HG02970 (cell line): ENCODE results near the gene GALNT17.
"Not testable (repeated sequence)": the region's sequence is repeated elsewhere in the genome, so short reads cannot be mapped to it uniquely, and the experiment has no call there.

Source experiments
- ATAC-seq: cut with Tn5 transposase; IDR thresholded peaks from one replicate; pipeline ENCODE4 v1.9.1; 2021; ENCODE audit warnings: mild to moderate bottlenecking, moderate library complexity, moderate number of reproducible peaks; ENCODE audit not compliant: unreplicated experiment, low FRiP score

The GALNT17 gene

DNA sequence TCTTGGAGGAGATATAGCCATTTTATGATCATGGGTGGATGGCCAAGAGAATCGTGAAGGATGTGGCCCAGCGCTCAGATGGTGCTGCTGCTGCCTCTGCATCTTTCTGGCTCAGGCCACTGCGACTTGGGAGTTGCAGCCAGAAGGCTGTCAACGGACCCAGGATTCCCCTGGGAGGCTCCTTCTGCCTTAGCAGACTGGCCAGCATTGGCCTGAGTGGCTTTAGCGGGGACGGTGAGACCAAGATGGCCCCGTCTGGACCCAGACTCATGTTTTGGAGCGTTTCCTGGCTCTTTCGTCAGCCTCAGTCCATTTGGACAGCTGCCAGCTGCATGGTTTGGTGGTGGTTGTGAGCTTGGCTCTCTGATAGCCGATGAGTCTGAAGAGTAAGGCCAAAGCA, 97.2 kb downstream of the GALNT17 start:
- no peak for ATAC-seq

DNA sequence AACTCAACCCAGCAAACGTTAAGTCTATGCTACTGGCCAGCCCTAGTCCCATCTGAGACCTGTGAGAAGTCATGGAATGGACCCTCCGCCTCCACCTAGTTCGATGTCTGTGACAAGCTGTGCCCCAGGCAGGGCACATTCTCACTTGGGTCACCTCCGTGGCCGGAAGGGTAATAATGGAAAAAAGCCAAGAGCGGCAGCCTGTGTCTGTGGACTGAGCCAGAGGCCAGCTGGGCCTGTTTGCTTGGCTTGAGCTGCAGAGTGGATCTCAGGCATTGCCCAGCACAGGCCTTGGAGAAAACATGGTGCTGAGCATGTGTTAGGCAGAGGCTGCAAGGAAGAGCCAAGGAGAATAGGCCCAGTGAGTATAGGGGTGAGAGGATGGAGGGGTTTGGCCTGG, 97.8 kb downstream of the GALNT17 start:
- no peak for ATAC-seq

DNA sequence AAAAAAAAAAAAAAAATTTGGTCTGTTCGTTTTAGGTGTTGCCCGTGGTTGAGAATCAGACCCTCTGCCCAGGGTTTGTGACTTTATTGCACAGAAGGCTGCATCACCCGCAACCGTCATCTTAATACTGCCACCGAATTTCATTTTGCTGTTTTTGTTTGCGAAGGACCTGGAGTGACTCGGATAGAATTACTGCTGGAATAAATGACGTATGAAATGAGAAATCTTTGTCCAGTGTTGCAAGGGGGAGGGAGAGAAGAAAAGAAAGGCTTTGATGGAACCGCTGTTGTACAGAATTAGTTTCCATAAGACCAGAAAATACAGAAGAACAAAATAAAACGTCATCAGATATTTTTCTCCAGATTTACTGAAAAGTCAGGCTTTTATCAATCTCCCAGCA, 103.3 kb downstream of the GALNT17 start:
- no peak for ATAC-seq

DNA sequence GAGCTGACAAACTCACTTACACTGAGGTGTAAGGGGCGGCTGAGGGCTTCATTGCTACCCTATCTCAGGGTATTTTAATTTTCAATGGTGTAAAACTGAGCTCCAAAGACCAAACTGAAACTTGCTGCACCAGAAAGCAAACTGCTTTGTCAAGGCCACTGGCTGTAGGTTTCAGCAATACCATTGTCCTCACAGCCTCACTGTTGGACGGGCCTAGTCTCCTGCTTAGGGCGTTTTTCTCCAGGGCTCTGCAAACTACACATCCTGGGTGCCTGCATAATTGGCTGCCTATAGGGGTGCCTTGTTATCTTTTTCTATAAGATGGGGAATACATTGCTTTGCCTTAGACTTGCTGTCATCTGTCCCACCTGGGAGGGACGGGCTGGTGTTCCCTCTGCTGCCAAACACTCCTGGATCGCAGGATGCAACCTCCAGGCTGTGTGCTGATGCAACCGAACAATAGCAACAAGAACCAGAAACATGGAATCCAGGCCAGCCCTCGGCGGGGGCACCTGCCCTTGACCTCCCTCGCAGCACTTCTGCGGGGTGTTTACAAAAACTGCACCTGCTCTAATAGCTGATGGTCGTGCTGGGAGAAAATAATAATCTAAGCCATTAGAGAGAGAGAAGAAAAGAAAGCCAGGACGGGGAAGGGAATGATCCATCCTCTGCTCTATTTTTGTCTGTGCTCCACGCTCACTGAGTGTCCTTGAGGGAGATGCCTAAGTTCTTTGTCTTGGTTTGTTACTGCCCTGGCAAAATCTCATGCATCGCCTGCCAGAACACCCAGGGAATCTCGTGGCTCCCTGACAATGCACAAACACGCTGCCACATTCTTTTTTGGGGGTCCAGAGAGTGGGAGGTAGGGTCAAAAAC, 104.5 kb downstream of the GALNT17 start:
- ATAC-seq = no peak

DNA sequence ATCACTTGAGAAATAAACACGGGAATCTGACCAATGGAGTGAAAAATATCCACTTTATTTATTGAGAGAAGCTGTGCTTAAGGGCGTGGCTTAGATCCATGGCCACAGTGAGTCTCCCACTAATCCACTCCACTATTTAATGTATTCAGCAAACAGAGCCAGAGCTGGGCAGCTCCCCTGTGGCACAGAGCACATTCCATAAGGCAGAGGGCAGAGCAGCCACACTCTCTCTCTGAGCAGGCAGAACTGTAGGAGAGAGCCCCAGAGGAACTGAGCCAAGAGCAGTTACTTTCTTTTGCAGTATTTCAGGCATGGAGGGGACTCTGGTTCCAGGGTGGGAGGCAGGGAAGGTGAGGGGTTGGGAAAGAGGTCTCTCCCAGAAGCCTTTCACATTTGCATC, 106.0 kb downstream of the GALNT17 start:
- ATAC-seq = no peak

DNA sequence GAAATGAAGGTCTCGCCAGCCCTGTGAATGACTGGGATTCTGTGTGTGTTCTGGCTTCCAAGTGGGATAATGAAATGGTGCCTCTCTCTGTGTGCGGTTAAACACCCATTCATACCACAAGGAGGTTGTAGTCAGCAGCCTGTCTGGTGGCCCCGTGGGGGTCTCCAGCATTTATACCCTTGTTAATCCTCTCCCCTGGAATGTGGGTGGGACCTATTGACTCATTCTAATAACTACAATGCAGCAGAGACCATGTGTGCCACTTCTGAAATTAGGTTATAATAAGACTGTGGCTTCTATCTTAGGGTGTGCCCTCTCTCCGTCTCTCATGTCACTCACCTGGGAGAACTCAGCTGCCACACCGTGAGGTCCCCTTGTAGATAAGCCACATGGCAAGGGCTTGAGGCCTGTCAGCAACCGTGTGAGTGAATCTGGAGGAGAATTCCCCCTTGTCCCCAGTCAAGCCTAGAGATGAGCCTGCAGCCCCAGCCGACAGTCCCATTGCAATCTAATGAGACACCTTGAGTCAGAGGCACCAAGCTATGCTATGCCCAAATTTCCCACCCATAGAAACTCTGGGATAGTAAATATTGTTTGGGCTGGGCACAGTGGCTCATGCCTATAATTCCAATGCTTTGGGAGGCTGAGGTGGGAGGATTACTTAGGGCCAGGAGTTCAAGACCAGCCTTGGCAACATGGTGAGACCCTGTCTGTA, 106.8 kb downstream of the GALNT17 start:
- ATAC-seq = no peak

DNA sequence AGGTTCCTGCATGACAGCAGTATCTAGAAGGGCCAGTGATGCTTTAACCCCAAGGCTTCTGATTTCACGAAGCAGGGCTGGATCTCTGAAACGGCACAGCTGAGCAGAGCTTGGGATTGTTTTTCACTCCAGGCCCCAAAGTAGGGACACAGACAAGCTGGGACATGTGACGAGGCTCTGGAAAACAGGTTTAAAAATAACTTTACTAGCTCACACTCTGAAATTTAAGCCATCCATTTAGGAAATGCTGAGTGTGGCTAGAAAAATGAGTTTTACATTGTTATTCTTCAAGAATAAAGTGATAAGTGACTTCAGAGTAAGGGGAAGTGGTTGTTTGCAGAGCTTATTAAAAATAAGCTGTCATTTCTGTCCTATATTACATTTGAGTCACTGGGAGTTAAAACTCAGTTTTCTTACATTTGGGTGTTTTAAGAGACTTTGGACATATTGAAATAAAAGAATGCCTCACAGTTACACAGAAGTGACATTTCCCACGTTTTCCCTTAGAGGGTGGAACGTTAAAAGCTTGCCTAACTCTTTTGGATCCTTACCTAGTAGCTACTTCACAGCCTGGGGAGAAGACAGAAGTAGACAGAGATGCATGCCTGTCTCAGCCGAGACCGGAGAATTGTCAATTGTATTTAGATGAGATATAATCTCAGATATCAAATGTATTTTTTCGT, 107.8 kb downstream of the GALNT17 start:
- ATAC-seq = no peak

DNA sequence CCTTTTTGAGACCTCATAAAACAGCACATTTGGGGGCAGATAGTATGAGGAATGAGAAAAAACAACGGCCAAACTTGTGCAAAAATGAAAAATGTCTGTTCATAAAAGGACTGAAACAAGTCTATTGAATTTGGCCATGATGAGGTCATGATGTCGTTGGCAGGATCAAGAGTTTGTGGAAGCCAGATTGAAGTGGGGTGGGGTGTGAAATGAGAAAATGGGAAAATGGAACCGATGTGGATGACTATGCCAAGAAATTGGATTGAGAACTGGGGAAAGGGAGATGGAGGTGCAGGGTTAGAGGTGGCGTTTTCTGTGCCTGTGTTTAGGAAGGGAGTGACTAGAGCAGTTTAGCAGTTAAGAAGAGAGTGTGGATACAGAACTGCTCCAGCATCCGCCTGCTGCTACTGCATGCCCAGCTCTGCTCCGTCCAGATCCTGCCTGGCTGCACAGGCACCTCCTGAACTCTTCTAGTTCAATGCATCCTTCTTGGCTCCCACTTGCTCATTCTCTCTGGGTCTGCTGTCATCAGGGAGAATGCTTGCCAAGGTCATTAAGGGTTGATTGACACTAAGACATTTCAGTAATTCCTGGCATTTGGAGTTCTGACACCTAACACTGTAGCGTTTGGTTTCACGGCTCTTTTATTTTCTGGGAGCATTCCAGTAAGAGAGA, 111.9 kb downstream of the GALNT17 start:
- no peak for ATAC-seq

DNA sequence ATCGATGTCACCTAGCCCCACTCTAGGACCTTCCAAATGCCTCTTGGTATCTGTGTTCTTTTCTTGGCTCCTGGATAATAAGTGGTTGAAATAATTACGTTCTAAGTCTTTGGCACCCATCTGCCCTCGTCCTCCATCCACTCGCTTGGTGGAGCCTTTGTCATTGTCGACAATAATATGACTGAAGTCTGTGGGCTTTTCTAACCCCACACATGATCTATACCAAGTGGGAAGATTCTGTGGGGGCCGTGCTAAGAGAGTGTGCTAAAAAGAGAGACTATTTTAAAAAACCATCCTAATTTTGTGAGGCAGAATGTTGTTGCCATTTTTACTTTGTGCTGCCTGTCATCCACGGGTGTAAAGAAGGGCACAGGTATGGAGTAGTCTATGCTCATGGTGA, 113.1 kb downstream of the GALNT17 start:
- no peak for ATAC-seq

DNA sequence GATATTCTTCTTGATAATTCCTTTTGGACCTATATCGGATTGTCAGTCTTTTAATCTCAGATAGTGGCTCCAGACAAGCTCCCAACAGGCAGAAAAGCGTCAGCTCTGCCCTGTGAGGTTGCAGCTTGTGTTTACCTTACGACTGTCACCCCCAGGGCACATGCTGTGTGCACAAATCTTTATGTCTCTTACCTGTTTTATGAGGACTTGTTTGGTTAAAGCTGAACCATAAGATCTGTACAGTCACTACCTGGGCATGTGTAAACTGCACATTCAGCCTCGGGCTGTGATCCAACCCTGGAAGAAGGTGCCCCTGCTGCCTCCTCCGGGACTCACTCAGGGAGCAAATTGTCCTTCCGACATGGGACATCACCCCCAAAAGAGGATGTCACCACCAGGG, 119.8 kb downstream of the GALNT17 start:
- no peak for ATAC-seq

DNA sequence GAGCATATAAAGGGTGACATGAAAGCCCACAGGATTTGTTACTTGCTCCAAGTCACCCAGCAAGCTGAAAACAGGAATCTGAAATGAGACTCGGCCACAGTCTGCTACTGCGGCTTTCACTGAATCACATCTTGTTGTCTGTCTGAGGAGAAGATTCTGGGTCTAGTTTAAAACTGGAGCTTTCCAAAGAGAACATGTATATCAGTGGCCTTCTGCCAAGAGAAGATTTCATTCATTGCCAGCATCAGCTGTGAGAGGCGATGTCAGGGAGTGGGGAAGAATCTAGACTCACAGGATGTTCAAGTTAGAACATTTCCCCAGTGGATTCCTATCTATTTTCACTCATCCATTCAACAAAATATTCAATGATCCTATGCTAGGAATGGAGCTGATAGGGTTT, 122.8 kb downstream of the GALNT17 start:
- no peak for ATAC-seq

DNA sequence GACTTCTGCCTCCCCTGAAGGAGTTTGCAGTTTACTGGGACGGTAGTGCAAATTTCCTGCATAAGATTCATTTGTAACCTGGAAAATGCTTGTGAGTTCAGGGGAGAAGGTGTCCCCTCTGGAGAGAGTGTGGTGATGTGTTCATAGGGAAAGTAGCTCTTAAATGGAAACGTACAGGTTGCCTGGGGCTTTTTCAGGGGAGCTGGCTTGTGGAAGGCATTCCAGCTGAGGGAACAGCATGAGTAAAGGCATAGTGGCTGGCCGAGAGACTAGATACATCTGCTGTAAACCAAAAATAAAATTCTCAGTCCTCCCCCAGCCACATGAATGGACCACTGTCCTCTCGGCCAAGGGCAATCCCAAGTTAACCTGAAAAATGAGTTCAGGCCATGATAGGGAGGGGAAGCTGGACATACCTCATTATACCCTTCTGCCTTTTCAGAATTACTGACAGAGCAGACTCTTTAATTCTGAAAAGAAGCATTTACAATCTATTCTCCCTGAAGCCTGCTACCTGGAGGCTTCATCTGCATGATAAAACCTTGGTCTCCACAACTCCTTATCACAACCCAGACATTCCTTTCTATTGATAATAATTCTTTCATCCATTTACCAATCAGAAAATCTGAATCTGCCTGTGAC, 123.7 kb downstream of the GALNT17 start:
- no peak for ATAC-seq

DNA sequence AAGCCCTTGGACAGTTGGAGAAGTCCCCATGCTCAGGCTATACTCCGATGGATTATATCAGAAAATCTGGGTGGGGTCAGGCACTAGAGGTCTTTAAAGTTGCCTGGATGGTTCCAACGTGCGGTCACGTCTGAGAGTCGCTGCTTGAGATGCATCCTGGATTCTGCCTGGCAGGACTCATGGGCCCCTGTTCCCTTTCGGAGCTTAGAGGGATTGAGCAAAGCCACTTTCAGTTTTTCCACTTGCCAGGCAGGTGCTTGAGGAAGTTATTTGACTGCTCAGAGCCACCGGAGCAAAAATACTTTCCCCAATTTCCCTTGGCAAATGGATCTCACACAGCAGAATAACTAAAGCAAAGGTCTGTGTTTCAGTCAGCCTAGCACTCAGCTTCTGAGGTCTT, 129.1 kb downstream of the GALNT17 start:
- no peak for ATAC-seq

DNA sequence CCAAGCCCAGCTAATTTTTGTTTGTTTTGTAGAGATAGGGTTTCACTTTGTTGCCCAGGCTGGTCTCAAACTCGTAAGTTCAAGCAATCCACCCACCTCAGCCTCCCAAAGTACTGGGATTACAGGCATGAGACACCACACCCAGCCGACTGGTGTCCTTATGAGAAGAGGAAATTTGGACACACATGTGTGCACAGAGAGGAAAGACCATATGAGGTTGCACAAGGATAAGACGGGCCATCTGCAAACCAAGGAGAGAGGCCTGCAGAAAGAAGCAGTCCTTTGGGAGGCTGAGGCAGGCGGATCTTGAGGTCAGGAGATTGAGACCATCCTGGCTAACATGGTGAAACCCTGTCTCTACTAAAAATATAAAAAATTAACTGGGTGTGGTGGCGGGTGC, 130.9 kb downstream of the GALNT17 start:
- not testable (repeated sequence) for ATAC-seq

DNA sequence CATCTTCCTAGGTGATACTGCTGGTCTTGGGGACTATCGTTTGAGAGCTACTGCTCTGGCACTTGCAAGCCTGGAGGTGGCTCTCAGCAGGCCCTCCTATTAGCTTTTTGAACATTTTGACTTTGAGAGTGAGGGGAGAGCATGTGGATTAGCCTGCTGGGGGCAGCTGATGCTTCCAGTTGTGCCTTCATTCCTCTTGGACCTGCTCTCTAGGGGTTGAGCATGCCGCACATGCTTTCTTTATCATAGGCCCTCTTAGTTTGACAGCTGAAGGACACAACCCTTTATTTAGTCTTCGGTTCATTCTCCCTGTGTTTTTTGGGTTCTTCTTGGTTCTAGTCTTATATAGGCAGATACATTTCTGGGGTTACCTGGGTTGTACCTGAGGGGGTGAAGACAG, 132.1 kb downstream of the GALNT17 start:
- ATAC-seq = no peak

DNA sequence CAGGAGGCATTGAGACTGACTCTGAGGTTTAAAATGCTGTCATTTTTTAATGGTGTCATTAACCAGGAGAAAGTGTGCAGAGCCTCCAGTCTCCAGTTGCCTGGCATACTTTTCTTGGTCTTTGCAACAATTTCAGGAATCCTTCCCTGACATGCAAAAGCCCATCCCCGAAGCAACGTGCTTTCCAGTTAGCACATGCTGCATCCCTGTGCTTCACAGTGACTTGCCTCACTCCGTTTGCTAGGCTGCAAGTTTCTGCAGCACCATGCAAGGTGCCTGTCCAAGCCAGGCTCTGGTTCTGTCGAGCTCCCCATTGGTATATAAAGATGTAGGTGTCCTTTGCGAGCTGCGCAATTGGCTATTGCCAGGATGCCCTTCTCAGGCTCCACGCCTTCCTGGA, 135.0 kb downstream of the GALNT17 start:
- ATAC-seq = no peak

DNA sequence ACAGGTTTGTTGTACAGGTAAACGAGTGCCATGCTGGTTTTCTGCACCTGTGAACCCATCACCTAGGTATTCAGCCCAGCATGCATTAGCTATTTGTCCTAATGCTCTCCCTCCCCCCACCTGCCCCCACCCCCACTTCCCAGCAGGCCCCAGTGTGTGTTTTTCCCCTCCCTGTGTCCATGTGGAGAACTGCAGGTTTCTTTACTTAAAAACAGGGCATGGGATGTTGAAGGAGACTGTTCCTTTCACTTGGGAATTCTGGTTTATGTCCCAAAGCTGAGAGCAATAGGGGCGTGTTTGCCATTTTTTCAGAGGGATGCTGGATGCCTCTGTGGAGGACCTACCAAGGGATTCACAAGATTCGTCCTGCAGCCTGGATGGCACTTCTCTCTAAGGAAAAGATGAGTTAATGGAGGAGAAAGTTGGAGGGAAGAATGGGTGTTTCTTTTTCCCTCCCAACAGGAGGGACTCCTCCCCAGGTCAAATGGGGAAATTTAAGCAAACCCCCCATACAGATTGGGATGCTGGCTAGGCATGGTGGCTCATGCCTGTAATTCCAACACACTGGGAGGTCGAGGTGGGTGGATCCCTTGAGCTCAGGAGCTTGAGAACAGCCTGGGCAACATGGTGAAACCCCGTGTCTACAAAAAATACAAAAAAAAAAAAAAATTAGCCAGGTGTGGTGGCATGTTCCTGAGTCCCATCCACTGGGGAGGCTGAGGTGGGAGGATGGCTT, 136.0 kb downstream of the GALNT17 start:
- ATAC-seq = no peak

DNA sequence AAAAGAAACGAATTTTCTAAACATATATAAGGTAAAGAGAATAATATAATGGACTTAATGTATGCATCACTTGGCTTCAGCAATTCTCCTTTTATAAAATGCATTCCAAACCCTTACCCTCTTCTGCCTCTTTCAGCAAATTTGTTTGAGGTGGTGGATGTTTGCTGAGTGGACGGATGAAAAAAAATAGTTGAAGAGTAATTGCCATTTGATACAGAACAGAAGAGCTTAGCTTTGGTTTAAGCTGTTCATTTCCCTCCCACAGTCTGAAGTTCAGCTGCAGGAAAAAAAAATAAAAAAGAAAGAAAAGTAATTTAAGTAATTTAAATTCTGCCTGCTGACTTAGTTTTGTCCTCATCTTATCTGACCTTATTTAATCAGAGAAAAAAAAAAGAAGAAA, 138.6 kb downstream of the GALNT17 start:
- no peak for ATAC-seq

DNA sequence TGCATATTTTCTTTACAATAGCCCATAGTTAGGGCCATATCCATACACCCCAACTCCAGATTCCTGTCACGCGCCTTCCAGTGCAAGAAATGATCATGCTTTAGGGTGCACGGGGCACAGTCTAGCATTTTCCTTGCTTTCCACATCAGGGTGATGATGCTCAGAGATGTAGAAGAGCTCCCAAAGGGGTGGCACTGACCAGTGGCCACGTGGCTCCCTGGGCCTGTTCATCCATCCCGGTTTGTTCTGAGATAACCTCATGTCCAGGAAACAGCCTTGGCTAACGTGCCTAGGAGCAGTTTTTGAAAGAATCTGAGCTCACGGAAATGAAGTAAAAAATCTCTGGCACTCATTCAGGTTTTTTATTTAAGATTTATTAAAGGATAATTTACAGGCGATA, 139.3 kb downstream of the GALNT17 start:
- ATAC-seq = no peak
